NCI-H345 (cell line): ENCODE results near the gene METTL1.

Source experiments
- DNase-seq: peaks from one replicate; lab custom pipeline; 2025; lab: John Stamatoyannopoulos, UW

The METTL1 gene

GRCh38 chr12:57753756-57754337 lies 18.1 kb downstream of the METTL1 start:
- no peak for DNase-seq

- no peak for DNase-seq
Observed at GRCh38 chr12:57752668-57753000, 19.3 kb downstream of the METTL1 start.

GRCh38 chr12:57751788-57752667 lies 19.9 kb downstream of the METTL1 start, which contains the start of gene CDK4:
Gene CDK4, minus strand, starts transcription at chr12:57752310. Its CDS starts 593 bp downstream, at chr12:57751717.
- DNase-seq, result peak; percentile 99

DNA sequence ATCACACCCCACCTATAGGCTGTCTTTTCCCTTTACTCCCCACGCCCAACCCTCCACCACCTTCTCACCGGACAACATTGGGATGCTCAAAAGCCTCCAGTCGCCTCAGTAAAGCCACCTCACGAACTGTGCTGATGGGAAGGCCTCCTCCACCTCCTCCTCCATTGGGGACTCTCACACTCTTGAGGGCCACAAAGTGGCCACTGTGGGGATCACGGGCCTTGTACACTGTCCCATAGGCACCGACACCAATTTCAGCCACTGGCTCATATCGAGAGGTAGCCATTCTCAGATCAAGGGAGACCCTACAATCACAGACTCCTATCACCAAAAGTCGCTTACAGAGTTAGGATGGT lies 20.5 kb downstream of the METTL1 start:
- no peak for DNase-seq

DNA sequence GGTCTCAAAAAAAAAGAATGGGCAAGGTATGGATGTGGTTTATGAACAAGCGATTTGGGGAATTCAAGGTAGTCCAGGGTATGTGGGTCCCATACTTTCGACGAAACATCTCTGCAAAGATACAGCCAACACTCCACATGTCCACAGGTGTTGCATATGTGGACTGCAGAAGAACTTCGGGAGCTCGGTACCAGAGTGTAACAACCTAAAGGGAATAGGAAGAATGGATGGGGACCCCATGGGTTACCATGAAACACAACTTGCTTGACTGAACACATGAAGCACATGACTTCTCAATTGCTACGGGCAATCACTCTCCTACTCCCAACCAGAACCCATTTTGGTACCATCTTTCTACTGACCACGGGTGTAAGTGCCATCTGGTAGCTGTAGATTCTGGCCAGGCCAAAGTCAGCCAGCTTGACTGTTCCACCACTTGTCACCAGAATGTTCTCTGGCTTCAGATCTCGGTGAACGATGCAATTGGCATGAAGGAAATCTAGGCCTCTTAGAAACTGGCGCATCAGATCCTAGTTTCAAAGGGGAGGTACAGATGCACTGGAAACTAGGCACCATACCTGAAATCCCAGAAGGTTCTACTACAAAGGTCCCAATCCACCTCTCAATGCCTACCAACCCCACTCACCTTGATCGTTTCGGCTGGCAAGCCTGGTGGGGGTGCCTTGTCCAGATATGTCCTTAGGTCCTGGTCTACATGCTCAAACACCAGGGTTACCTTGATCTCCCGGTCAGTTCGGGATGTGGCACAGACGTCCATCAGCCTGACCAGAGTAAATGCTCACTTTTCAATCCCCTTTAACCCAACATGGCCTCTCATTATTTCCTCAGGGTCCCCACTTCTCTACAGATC lies 21.1 kb downstream of the METTL1 start:
- DNase-seq, result no peak

DNA sequence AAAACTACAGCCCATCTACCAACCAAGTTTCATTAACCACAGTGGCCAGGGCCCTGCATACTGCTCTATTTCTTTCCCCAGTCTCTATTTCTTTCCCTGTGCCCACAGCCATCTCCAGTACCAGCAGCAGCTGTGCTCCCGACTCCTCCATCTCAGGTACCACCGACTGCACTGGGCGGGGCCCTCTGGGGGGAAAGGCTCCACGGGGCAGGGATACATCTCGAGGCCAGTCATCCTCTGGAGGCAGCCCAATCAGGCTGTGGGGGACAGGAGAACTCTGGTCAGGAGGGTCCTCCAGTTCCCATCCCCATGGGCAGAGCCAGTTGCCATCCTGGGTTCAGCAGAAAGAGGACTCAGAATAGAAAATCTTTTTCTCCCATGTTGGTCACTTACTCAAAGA lies 22.8 kb downstream of the METTL1 start:
- no peak for DNase-seq

GRCh38 chr12:57746025-57746424 lies 25.9 kb downstream of the METTL1 start:
- DNase-seq, result no peak

GRCh38 chr12:57745485-57745881 lies 26.4 kb downstream of the METTL1 start:
- DNase-seq, result no peak

DNA sequence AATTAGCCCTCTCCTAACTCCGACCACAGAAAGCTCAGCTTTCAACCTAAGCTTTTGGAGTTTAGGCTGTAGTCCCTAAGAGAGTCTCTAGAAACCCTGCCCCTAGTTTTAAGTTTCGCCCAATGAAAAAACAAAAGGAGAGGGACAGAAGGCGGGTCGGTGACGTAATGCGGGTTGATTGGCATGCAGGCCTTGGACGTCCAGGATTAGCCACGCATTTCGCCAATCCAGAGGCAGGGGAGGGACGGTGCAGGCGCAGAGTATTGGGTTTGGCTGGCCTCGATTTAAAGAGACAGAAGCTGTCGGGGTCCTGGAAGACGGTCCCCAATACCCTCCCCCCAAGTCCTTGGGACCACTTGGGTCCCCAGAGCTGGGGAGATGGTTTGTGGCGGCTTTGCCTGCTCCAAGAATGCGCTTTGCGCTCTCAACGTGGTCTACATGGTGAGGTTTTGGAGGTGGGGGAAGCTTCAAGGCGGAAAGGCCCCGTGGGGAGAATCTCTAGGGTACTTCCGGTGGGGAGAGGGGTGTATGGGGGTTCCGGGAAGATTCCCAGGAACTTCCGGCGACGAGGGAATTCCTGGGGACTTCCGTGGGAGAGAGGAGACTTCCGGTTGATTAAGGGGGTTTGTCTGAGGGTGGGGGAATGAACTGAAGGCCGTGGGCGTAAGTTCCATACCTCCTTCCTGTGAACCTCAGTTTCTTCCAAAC lies 27.0 kb downstream of the METTL1 start, which contains the start of gene TSPAN31:
TSPAN31 (plus strand) TSS at position 263 of the 708 bp plus-strand sequence; CDS start at position 379, 116 bp downstream.
- DNase-seq, result peak; percentile 96

- peak; percentile 92 for DNase-seq
Observed at GRCh38 chr12:57744194-57744776, 27.6 kb downstream of the METTL1 start.

GRCh38 chr12:57743769-57744168 lies 28.1 kb downstream of the METTL1 start:
- DNase-seq, result no peak

GRCh38 chr12:57741844-57742738 lies 29.8 kb downstream of the METTL1 start:
- no peak for DNase-seq

- no peak for DNase-seq
Observed at GRCh38 chr12:57741413-57741789, 30.5 kb downstream of the METTL1 start.

DNA sequence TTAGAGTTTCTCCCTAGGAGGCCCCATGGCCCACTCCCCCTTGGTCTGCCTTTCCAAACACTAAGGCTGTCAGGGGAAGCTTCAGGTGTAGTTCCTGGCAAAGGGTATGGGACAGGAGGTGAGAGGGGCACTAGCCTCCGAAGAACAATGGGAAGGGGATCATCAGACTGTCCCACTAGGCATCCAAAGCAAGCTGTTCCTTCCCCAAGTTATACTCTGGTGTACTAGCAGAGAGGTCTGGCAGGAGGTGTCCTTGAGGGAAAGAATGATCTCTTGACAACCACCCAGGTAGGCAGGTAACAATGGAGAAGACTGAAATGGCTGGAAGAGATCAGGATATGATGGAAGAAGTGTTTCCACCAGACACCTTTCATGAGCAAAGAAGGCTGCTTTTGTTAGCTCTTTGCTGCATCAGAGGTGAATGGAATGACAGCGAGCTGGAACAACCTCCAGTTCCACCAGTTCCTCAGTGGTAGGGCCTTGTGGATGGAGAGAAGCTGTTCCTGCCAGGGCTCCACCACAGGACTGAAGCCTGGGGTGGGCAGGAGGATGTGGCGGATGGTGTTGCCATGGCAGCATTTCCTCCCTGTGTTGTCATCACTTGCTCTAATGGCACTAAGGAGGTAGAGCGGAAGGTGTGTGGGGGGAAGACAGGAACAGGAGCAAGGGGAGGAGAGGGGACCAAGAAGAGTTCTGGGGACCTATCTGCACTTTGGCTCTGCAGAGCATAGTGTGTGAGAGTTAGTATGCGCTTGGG lies 31.1 kb downstream of the METTL1 start:
- DNase-seq, result no peak

DNA sequence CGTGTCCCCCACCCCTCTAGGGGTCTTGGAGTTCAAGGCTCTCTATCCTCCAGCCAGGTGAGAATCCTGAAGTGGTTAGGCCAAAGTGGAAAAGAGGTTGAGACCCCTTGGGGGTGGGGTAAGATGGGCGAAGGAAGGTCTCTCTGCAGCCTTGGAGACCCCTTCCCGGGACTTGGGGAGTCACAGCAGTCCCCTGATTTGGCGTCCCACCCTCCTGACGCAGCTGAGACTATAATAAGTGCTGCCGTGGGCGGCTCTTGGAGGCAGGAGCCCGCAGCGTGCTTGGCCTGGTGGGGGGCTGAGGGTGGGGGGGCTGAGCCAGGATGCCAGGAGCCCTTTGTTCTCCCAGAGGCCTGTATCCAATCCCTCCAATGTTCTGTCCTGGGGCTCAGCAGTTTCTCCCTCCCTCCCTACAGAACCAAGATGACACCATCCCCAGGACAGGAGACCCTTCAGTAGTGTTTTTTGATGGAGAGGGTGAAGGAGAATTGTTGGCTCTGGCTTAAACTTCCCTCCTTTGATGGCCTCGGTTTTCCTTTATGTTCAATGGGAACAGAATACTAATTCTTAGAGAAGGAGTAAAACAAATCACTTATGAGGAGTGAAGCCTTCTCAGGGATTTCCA lies 31.9 kb downstream of the METTL1 start:
- DNase-seq, result no peak

DNA sequence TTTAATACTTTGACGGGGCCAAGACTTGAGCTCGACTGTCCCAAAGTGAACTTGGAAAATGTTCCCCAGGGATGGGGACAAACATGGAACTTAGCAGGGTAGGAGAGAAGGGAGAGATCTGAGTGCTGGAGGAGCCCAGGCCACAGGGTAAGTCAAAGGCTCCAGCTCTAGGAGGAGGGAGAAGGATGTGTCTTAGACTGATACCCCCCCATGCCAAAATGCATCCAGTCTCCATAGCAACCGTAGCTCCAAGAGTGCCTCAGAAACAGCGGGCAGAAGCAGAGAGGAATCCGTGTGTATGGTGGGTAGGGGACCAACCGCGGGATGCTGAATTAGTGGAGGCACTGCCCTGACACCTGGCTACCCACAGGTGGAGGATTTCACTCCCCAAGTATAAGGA lies 32.5 kb downstream of the METTL1 start:
- DNase-seq, result no peak

GRCh38 chr12:57738661-57739237 lies 33.2 kb downstream of the METTL1 start, which contains the start of gene AGAP2:
Gene AGAP2, minus strand, starts transcription at chr12:57738742. Its CDS starts 496 bp downstream, at chr12:57738246.
- peak; percentile 48 for DNase-seq
